ENCODE data around the gene RTP5.
"Not testable (repeated sequence)": the region's sequence is repeated elsewhere in the genome, so short reads cannot be mapped to it uniquely, and the experiment has no call there.

RTP5 gene

GRCh38 chr2:241912021-241912555 lies 42.6 kb downstream of the RTP5 start:
- TF ChIP-seq POLR2AphosphoS5 (IDR thresholded peaks at IDR 0.05; ENCODE audit: low read depth, low read length) (no peak), POLR2A (IDR thresholded peaks at IDR 0.05; ENCODE audit: low read depth, low read length) (no peak), TAF1 (IDR thresholded peaks at IDR 0.05; ENCODE audit: borderline replicate concordance, low read depth, low read length) (no peak)
- no peak for FAIRE-seq
- DNase-seq (ENCODE audit: insufficient read length), result no peak

- TF ChIP-seq POLR2A (IDR thresholded peaks at IDR 0.05; ENCODE audit: low read depth, low read length), result no peak
- TF ChIP-seq TAF1 (IDR thresholded peaks at IDR 0.05; ENCODE audit: borderline replicate concordance, low read depth, low read length), result no peak
- no peak for TF ChIP-seq POLR2AphosphoS5 (IDR thresholded peaks at IDR 0.05; ENCODE audit: low read depth, low read length)
- DNase-seq (ENCODE audit: insufficient read length), result no peak
- FAIRE-seq, result no peak
Measured at GRCh38 chr2:241913703-241914102, 44.2 kb downstream of the RTP5 start.

GRCh38 chr2:241914542-241914941 lies 45.0 kb downstream of the RTP5 start:
- FAIRE-seq (no peak), DNase-seq (ENCODE audit: insufficient read length) (no peak)
- TF ChIP-seq TAF1 (IDR thresholded peaks at IDR 0.05; ENCODE audit: borderline replicate concordance, low read depth, low read length) (no peak), POLR2AphosphoS5 (IDR thresholded peaks at IDR 0.05; ENCODE audit: low read depth, low read length) (no peak)

- not testable (repeated sequence) for FAIRE-seq; DNase-seq (ENCODE audit: insufficient read length)
Measured at GRCh38 chr2:241921631-241922030, 52.1 kb downstream of the RTP5 start.

- TF ChIP-seq POLR2AphosphoS5 (IDR thresholded peaks at IDR 0.05; ENCODE audit: low read depth, low read length) (no peak), TAF1 (IDR thresholded peaks at IDR 0.05; ENCODE audit: borderline replicate concordance, low read depth, low read length) (no peak), POLR2A (IDR thresholded peaks at IDR 0.05; ENCODE audit: low read depth, low read length) (no peak)
- DNase-seq (ENCODE audit: insufficient read length) (no peak), FAIRE-seq (no peak)
Measured at GRCh38 chr2:241922411-241922810, 52.9 kb downstream of the RTP5 start.

- not testable (repeated sequence) for FAIRE-seq; DNase-seq (ENCODE audit: insufficient read length)
Measured at GRCh38 chr2:241922816-241923601, 53.5 kb downstream of the RTP5 start.

All from GM12892 (cell line).